DMS 273 (cell line): ENCODE data around the gene MAS1.
"Not testable (repeated sequence)": the region's sequence is repeated elsewhere in the genome, so short reads cannot be mapped to it uniquely, and the experiment has no call there.

ENCODE experiments used
- DNase-seq: peaks from one replicate; lab custom pipeline; 2025; ENCODE audit not compliant: unreplicated experiment; lab: John Stamatoyannopoulos, UW

MAS1 gene

GRCh38 chr6:159890792-159891191 is at the start of gene MAS1:
TSS of gene MAS1 (plus strand) at chr6:159890988. CDS start at chr6:159906956, 15,968 bp downstream.
- DNase-seq: peak; percentile 22

- DNase-seq: no peak
Measured at GRCh38 chr6:159842035-159842434, 48.8 kb upstream of the MAS1 start.

- DNase-seq: no peak
Measured at GRCh38 chr6:159844737-159845645, 45.8 kb upstream of the MAS1 start.

GRCh38 chr6:159848552-159848951 is 42.2 kb upstream of the MAS1 start:
- DNase-seq: not testable (repeated sequence)

- DNase-seq: not testable (repeated sequence)
Measured at GRCh38 chr6:159849851-159850250, 40.9 kb upstream of the MAS1 start.

GRCh38 chr6:159852877-159853276 is 37.9 kb upstream of the MAS1 start:
- DNase-seq: peak; percentile 44

GRCh38 chr6:159853754-159854153 is 37.0 kb upstream of the MAS1 start:
- DNase-seq: no peak

- DNase-seq: no peak
Measured at GRCh38 chr6:159854959-159855358, 35.8 kb upstream of the MAS1 start.

GRCh38 chr6:159858259-159858658 is 32.5 kb upstream of the MAS1 start:
- DNase-seq: no peak

GRCh38 chr6:159860482-159860881 is 30.3 kb upstream of the MAS1 start:
- DNase-seq: no peak

- DNase-seq: no peak
Measured at GRCh38 chr6:159862103-159862502, 28.7 kb upstream of the MAS1 start.

GRCh38 chr6:159863341-159863740 is 27.4 kb upstream of the MAS1 start:
- DNase-seq: peak; percentile 85

GRCh38 chr6:159865226-159865920 is 25.4 kb upstream of the MAS1 start:
- peak; percentile 44 for DNase-seq

- no peak for DNase-seq
Measured at GRCh38 chr6:159866286-159867247, 24.2 kb upstream of the MAS1 start.

- DNase-seq: no peak
Measured at GRCh38 chr6:159871241-159871640, 19.5 kb upstream of the MAS1 start.

- DNase-seq: no peak
Measured at GRCh38 chr6:159871906-159872305, 18.9 kb upstream of the MAS1 start.

- peak; percentile 71 for DNase-seq
Measured at GRCh38 chr6:159874435-159874834, 16.4 kb upstream of the MAS1 start.

GRCh38 chr6:159875194-159875593 is 15.6 kb upstream of the MAS1 start:
- DNase-seq: peak; percentile 28

- no peak for DNase-seq
Measured at GRCh38 chr6:159876242-159876641, 14.5 kb upstream of the MAS1 start.

GRCh38 chr6:159877256-159877808 is 13.5 kb upstream of the MAS1 start:
- no peak for DNase-seq

- DNase-seq: no peak
Measured at GRCh38 chr6:159878341-159878740, 12.4 kb upstream of the MAS1 start.
